NCI-H2171 treated with DMSO at 0.1 percent for 48 hours (cell line): Measurements from ENCODE around the gene ZC3H12C.

Experiments
- DNase-seq: peaks from one replicate; lab custom pipeline; 2025; lab: John Stamatoyannopoulos, UW

Gene ZC3H12C

GRCh38 chr11:110152199-110152598 is 59.0 kb downstream of the ZC3H12C start:
- DNase-seq = no peak

GRCh38 chr11:110153474-110153873 is 60.3 kb downstream of the ZC3H12C start:
- no peak for DNase-seq

- no peak for DNase-seq
These were observed 63.3 kb downstream of the ZC3H12C start for GRCh38 chr11:110156503-110156902.

GRCh38 chr11:110158317-110159200 is 65.4 kb downstream of the ZC3H12C start:
- no peak for DNase-seq

- no peak for DNase-seq
These were observed 66.3 kb downstream of the ZC3H12C start for GRCh38 chr11:110159476-110159875.

GRCh38 chr11:110160016-110160415 is 66.8 kb downstream of the ZC3H12C start:
- DNase-seq = no peak

- no peak for DNase-seq
These were observed 67.2 kb downstream of the ZC3H12C start for GRCh38 chr11:110160437-110160836.

- no peak for DNase-seq
These were observed 67.9 kb downstream of the ZC3H12C start for GRCh38 chr11:110161061-110161460.

GRCh38 chr11:110162216-110162615 is 69.0 kb downstream of the ZC3H12C start:
- DNase-seq = no peak

- DNase-seq = no peak
These were observed 72.1 kb downstream of the ZC3H12C start for GRCh38 chr11:110165039-110165925.

GRCh38 chr11:110168033-110168803 is 75.0 kb downstream of the ZC3H12C start:
- no peak for DNase-seq

- no peak for DNase-seq
These were observed 76.5 kb downstream of the ZC3H12C start for GRCh38 chr11:110169738-110170137.

- no peak for DNase-seq
These were observed 79.4 kb downstream of the ZC3H12C start for GRCh38 chr11:110172468-110173065.

GRCh38 chr11:110173811-110174644 is 80.8 kb downstream of the ZC3H12C start:
- DNase-seq = no peak

GRCh38 chr11:110174645-110175310 is 81.6 kb downstream of the ZC3H12C start:
- DNase-seq = no peak

- no peak for DNase-seq
These were observed 83.3 kb downstream of the ZC3H12C start for GRCh38 chr11:110176366-110177085.

- DNase-seq = no peak
These were observed 83.9 kb downstream of the ZC3H12C start for GRCh38 chr11:110177086-110177456.

GRCh38 chr11:110179064-110179463 is 85.9 kb downstream of the ZC3H12C start:
- DNase-seq = no peak

- DNase-seq = no peak
These were observed 89.7 kb downstream of the ZC3H12C start for GRCh38 chr11:110182886-110183285.

- no peak for DNase-seq
These were observed 91.3 kb downstream of the ZC3H12C start for GRCh38 chr11:110184456-110184855.
